ENCODE results near the gene PSMF1. TPM values are rescaled to one million over a fixed set of nuclear protein-coding genes. Genes with fewer than 3 reads are reported as not detected.

The PSMF1 gene
- polyA plus RNA-seq, 1 donor from 2014 or later, result 236 TPM

- Histone ChIP-seq H3K4me3 (ENCODE audit: low read length) (no peak overlapping the region), H3K79me2 (replicated peaks; ENCODE audit: insufficient read depth, low read length) (no peaks in the 10 kb centered on the region), H3K36me3 (ENCODE audit: insufficient read depth, low read length) (no peaks in the 10 kb centered on the region), H3K27me3 (ENCODE audit: insufficient read depth, low read depth, low read length) (no peaks in the 10 kb centered on the region), H2AFZ (ENCODE audit: low read depth, low read length) (no peak overlapping the region), H3F3A (ENCODE audit: insufficient read depth, low read length, poor library complexity, severe bottlenecking) (no peaks in the 10 kb centered on the region), H3K9me2 (ENCODE audit: insufficient read depth, low read length) (no peaks in the 10 kb centered on the region), H3K27ac (ENCODE audit: low read length) (no peak overlapping the region), H3K9ac (ENCODE audit: low read length) (no peak overlapping the region), H4K20me1 (ENCODE audit: insufficient read depth) (no peaks in the 10 kb centered on the region), H3K4me2 (ENCODE audit: low read length) (no peak overlapping the region), H3K9me3 (ENCODE audit: low read length) (no peaks in the 10 kb centered on the region)
- TF ChIP-seq POLR2AphosphoS5 (IDR thresholded peaks at IDR 0.05), result no peak
- TF ChIP-seq REST (IDR thresholded peaks at IDR 0.05; ENCODE audit: borderline replicate concordance), result no peak
- TF ChIP-seq MXI1 (conservative IDR thresholded peaks at IDR 0.05; ENCODE audit: poor library complexity, severe bottlenecking), result no peak
- TF ChIP-seq RAD21 (conservative IDR thresholded peaks at IDR 0.05), result no peak
- no peak for TF ChIP-seq TAF1 (IDR thresholded peaks at IDR 0.05; ENCODE audit: low read depth)
- no peak for TF ChIP-seq SMC3 (conservative IDR thresholded peaks at IDR 0.05; ENCODE audit: poor library complexity)
- TF ChIP-seq CTCF (IDR thresholded peaks at IDR 0.05; ENCODE audit: poor library complexity, severe bottlenecking), result no peak
Measured at GRCh38 chr20:1196634-1197033, 78.2 kb downstream of the PSMF1 start.

GRCh38 chr20:1197801-1198200, 79.4 kb downstream of the PSMF1 start:
- Histone ChIP-seq H3K4me3 (ENCODE audit: low read length) (no peak overlapping the region), H4K20me1 (ENCODE audit: insufficient read depth) (no peaks in the 10 kb centered on the region), H3K79me2 (replicated peaks; ENCODE audit: insufficient read depth, low read length) (no peaks in the 10 kb centered on the region), H3K4me2 (ENCODE audit: low read length) (no peak overlapping the region), H3K36me3 (ENCODE audit: insufficient read depth, low read length) (no peaks in the 10 kb centered on the region), H2AFZ (ENCODE audit: low read depth, low read length) (no peak overlapping the region), H3K9ac (ENCODE audit: low read length) (no peak overlapping the region), H3F3A (ENCODE audit: insufficient read depth, low read length, poor library complexity, severe bottlenecking) (no peaks in the 10 kb centered on the region), H3K27ac (ENCODE audit: low read length) (no peak overlapping the region), H3K9me3 (ENCODE audit: low read length) (no peaks in the 10 kb centered on the region), H3K9me2 (ENCODE audit: insufficient read depth, low read length) (no peaks in the 10 kb centered on the region), H3K27me3 (ENCODE audit: insufficient read depth, low read depth, low read length) (no peaks in the 10 kb centered on the region)
- no peak for TF ChIP-seq CTCF (IDR thresholded peaks at IDR 0.05; ENCODE audit: poor library complexity, severe bottlenecking)
- TF ChIP-seq EZH2 (IDR thresholded peaks at IDR 0.05; ENCODE audit: borderline replicate concordance, insufficient read depth, low read length, poor library complexity, severe bottlenecking), result no peak
- no peak for TF ChIP-seq MXI1 (conservative IDR thresholded peaks at IDR 0.05; ENCODE audit: poor library complexity, severe bottlenecking)
